HepG2 (cell line): ENCODE data around the gene DYSF.

Experiments
- ESRRA ChIP-seq: sonication (generic); formaldehyde crosslinking; IDR thresholded peaks from 2 replicates; pipeline ENCODE4 v1.5.1; 2020; ENCODE audit warnings: mild to moderate bottlenecking, low read depth, missing genetic modification reagents
- HCFC1 ChIP-seq: fragments of 150-350 bp; IDR thresholded peaks from 2 replicates; pipeline ENCODE4 v1.6.1; 2014; ENCODE audit warnings: low read depth, low read length
- MIER3 ChIP-seq: IDR thresholded peaks from 2 replicates; pipeline ENCODE4 v1.6.1; 2016; ENCODE audit warnings: missing compliant biosample characterization, borderline replicate concordance
- ZNF724P ChIP-seq: sonication (generic); formaldehyde crosslinking; IDR thresholded peaks from 2 replicates; pipeline ENCODE4 v1.8.0; 2022; ENCODE audit warnings: missing genetic modification reagents, borderline replicate concordance
- TF ChIP-seq, protein P1 (sequence below): sonication (generic); formaldehyde crosslinking; IDR thresholded peaks from 2 replicates; pipeline ENCODE4 v1.9.0; 2021; ENCODE audit warnings: missing genetic modification reagents, borderline replicate concordance
- TF ChIP-seq, protein P2 (sequence below): sonication (generic); formaldehyde crosslinking; IDR thresholded peaks from 2 replicates; pipeline ENCODE4 v1.5.0; 2020; ENCODE audit warnings: mild to moderate bottlenecking, missing genetic modification reagents, moderate library complexity

DNA sequence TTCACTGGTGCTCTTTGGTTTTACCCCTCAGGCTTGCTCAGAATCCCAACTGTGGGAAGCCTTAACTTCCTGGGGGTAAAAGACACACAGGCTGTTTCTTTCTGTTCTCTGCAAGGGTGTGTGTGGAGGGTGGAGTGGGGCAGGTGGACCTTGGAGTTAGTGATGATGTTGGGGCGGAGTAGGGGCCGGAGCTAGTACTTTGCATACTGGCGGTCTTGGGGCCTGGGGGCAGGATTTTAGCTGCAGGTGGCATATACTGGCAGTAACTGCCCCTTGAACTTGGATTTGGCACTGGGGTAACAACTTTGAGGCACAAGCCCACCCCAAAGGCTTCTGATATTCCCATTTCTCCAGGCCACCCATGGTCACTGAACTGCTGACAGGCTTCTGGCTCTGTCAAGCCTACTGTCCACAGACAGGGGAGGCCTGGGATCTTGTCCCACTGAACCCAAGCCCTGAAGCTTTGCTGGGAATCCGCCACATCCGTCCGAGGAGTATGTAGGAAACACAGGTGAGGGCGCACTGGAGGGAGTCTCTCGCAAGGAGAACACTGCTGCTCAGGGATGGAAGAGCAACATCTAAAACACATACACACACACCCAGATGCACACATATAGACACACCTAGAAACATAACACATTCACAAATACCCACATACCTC lies 258.9 kb downstream of the DYSF start:
- TF ChIP-seq, protein P1, sequence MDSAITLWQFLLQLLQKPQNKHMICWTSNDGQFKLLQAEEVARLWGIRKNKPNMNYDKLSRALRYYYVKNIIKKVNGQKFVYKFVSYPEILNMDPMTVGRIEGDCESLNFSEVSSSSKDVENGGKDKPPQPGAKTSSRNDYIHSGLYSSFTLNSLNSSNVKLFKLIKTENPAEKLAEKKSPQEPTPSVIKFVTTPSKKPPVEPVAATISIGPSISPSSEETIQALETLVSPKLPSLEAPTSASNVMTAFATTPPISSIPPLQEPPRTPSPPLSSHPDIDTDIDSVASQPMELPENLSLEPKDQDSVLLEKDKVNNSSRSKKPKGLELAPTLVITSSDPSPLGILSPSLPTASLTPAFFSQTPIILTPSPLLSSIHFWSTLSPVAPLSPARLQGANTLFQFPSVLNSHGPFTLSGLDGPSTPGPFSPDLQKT (CRISPR knock-in tag): no peak
- TF ChIP-seq MIER3 (CRISPR knock-in tag) (no peak), HCFC1 (no peak), ZNF724P (CRISPR knock-in tag) (no peak), ESRRA (no peak)
- TF ChIP-seq, protein P2, sequence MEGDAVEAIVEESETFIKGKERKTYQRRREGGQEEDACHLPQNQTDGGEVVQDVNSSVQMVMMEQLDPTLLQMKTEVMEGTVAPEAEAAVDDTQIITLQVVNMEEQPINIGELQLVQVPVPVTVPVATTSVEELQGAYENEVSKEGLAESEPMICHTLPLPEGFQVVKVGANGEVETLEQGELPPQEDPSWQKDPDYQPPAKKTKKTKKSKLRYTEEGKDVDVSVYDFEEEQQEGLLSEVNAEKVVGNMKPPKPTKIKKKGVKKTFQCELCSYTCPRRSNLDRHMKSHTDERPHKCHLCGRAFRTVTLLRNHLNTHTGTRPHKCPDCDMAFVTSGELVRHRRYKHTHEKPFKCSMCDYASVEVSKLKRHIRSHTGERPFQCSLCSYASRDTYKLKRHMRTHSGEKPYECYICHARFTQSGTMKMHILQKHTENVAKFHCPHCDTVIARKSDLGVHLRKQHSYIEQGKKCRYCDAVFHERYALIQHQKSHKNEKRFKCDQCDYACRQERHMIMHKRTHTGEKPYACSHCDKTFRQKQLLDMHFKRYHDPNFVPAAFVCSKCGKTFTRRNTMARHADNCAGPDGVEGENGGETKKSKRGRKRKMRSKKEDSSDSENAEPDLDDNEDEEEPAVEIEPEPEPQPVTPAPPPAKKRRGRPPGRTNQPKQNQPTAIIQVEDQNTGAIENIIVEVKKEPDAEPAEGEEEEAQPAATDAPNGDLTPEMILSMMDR (CRISPR knock-in tag): no peak
